ENCODE data around the gene FAT4. TPM values are rescaled to one million over a fixed set of nuclear protein-coding genes. Genes with fewer than 3 reads are reported as not detected.

FAT4 gene
- 2.2 and 4.0 TPM in 2 replicates for total RNA-seq (2014; rRNA removed; shearing (Covaris generic))

GRCh38 chr4:125314676-125315575, at the start of gene FAT4:
Gene FAT4 (plus strand): TSS chr4:125314955. CDS start chr4:125316412, 1,457 bp downstream.
- H3K36me3 ChIP-seq (replicated peaks; ENCODE audit: control insufficient read depth, insufficient read depth, low read length): no peaks in the 10 kb centered on the region
- peaks cover 27% of the 10 kb centered on the region for H3K27me3 ChIP-seq (ENCODE audit: control insufficient read depth, insufficient read depth, low read length)
- H3K4me3 ChIP-seq (ENCODE audit: insufficient read depth, low read depth, low read length): peak within 1 kb of the TSS; percentile 74
- peak; percentile 88 for DNase-seq

- Histone ChIP-seq H3K36me3 (replicated peaks; ENCODE audit: control insufficient read depth, insufficient read depth, low read length) (no peaks in the 10 kb centered on the region), H3K4me3 (ENCODE audit: insufficient read depth, low read depth, low read length) (no peak overlapping the region), H3K27me3 (ENCODE audit: control insufficient read depth, insufficient read depth, low read length) (no peaks in the 10 kb centered on the region; the same call in 1 of the 2 replicates)
- DNase-seq: no peak
Measured at GRCh38 chr4:125265846-125266245, 48.9 kb upstream of the FAT4 start.

GRCh38 chr4:125266901-125267604, 47.7 kb upstream of the FAT4 start:
- no peak for DNase-seq
- Histone ChIP-seq H3K36me3 (replicated peaks; ENCODE audit: control insufficient read depth, insufficient read depth, low read length) (no peaks in the 10 kb centered on the region), H3K27me3 (ENCODE audit: control insufficient read depth, insufficient read depth, low read length) (no peaks in the 10 kb centered on the region; the same call in 1 of the 2 replicates), H3K4me3 (ENCODE audit: insufficient read depth, low read depth, low read length) (no peak overlapping the region)

GRCh38 chr4:125267630-125268029, 47.1 kb upstream of the FAT4 start:
- no peak overlapping the region for H3K4me3 ChIP-seq (ENCODE audit: insufficient read depth, low read depth, low read length)
- no peaks in the 10 kb centered on the region for H3K36me3 ChIP-seq (replicated peaks; ENCODE audit: control insufficient read depth, insufficient read depth, low read length)
- H3K27me3 ChIP-seq (ENCODE audit: control insufficient read depth, insufficient read depth, low read length): no peaks in the 10 kb centered on the region; the same call in 1 of the 2 replicates
- no peak for DNase-seq

- Histone ChIP-seq H3K4me3 (ENCODE audit: insufficient read depth, low read depth, low read length) (no peak overlapping the region), H3K27me3 (ENCODE audit: control insufficient read depth, insufficient read depth, low read length) (no peaks in the 10 kb centered on the region; the same call in 1 of the 2 replicates), H3K36me3 (replicated peaks; ENCODE audit: control insufficient read depth, insufficient read depth, low read length) (no peaks in the 10 kb centered on the region)
- no peak for DNase-seq
Measured at GRCh38 chr4:125268068-125268755, 46.5 kb upstream of the FAT4 start.

GRCh38 chr4:125276811-125277210, 37.9 kb upstream of the FAT4 start:
- Histone ChIP-seq H3K27me3 (ENCODE audit: control insufficient read depth, insufficient read depth, low read length) (no peaks in the 10 kb centered on the region), H3K4me3 (ENCODE audit: insufficient read depth, low read depth, low read length) (no peak overlapping the region), H3K36me3 (replicated peaks; ENCODE audit: control insufficient read depth, insufficient read depth, low read length) (no peaks in the 10 kb centered on the region)
- DNase-seq: no peak

- Histone ChIP-seq H3K27me3 (ENCODE audit: control insufficient read depth, insufficient read depth, low read length) (no peaks in the 10 kb centered on the region), H3K4me3 (ENCODE audit: insufficient read depth, low read depth, low read length) (no peak overlapping the region), H3K36me3 (replicated peaks; ENCODE audit: control insufficient read depth, insufficient read depth, low read length) (no peaks in the 10 kb centered on the region)
- DNase-seq: no peak
Measured at GRCh38 chr4:125277790-125278189, 37.0 kb upstream of the FAT4 start.

GRCh38 chr4:125280892-125281403, 33.8 kb upstream of the FAT4 start:
- DNase-seq: no peak
- no peak overlapping the region for H3K4me3 ChIP-seq (ENCODE audit: insufficient read depth, low read depth, low read length)
- H3K27me3 ChIP-seq (ENCODE audit: control insufficient read depth, insufficient read depth, low read length): no peaks in the 10 kb centered on the region

GRCh38 chr4:125283707-125284279, 31.0 kb upstream of the FAT4 start:
- no peak for DNase-seq
- Histone ChIP-seq H3K4me3 (ENCODE audit: insufficient read depth, low read depth, low read length) (no peak overlapping the region), H3K36me3 (replicated peaks; ENCODE audit: control insufficient read depth, insufficient read depth, low read length) (no peaks in the 10 kb centered on the region), H3K27me3 (ENCODE audit: control insufficient read depth, insufficient read depth, low read length) (no peaks in the 10 kb centered on the region)

More at GRCh38 chr4:125280892-125281403, 33.8 kb upstream of the FAT4 start:
- H3K36me3 ChIP-seq (replicated peaks; ENCODE audit: control insufficient read depth, insufficient read depth, low read length): no peaks in the 10 kb centered on the region

GRCh38 chr4:125297116-125297515, 17.6 kb upstream of the FAT4 start:
- Histone ChIP-seq H3K27me3 (ENCODE audit: control insufficient read depth, insufficient read depth, low read length) (no peaks in the 10 kb centered on the region), H3K36me3 (replicated peaks; ENCODE audit: control insufficient read depth, insufficient read depth, low read length) (no peaks in the 10 kb centered on the region), H3K4me3 (ENCODE audit: insufficient read depth, low read depth, low read length) (no peak overlapping the region)
- no peak for DNase-seq

- no peaks in the 10 kb centered on the region for H3K27me3 ChIP-seq (ENCODE audit: control insufficient read depth, insufficient read depth, low read length)
- no peak overlapping the region for H3K4me3 ChIP-seq (ENCODE audit: insufficient read depth, low read depth, low read length)
- no peaks in the 10 kb centered on the region for H3K36me3 ChIP-seq (replicated peaks; ENCODE audit: control insufficient read depth, insufficient read depth, low read length)
- no peak for DNase-seq
Measured at GRCh38 chr4:125303058-125303457, 11.7 kb upstream of the FAT4 start.

- H3K36me3 ChIP-seq (replicated peaks; ENCODE audit: control insufficient read depth, insufficient read depth, low read length): no peaks in the 10 kb centered on the region
- no peaks in the 10 kb centered on the region for H3K27me3 ChIP-seq (ENCODE audit: control insufficient read depth, insufficient read depth, low read length)
- DNase-seq: no peak
- no peak overlapping the region for H3K4me3 ChIP-seq (ENCODE audit: insufficient read depth, low read depth, low read length)
Measured at GRCh38 chr4:125303821-125304220, 10.9 kb upstream of the FAT4 start.

GRCh38 chr4:125306112-125306511, 8.6 kb upstream of the FAT4 start:
- Histone ChIP-seq H3K36me3 (replicated peaks; ENCODE audit: control insufficient read depth, insufficient read depth, low read length) (no peaks in the 10 kb centered on the region), H3K27me3 (ENCODE audit: control insufficient read depth, insufficient read depth, low read length) (no peaks in the 10 kb centered on the region), H3K4me3 (ENCODE audit: insufficient read depth, low read depth, low read length) (no peak overlapping the region)
- DNase-seq: no peak

GRCh38 chr4:125306533-125306932, 8.2 kb upstream of the FAT4 start:
- Histone ChIP-seq H3K4me3 (ENCODE audit: insufficient read depth, low read depth, low read length) (no peak overlapping the region), H3K36me3 (replicated peaks; ENCODE audit: control insufficient read depth, insufficient read depth, low read length) (no peaks in the 10 kb centered on the region), H3K27me3 (ENCODE audit: control insufficient read depth, insufficient read depth, low read length) (no peaks in the 10 kb centered on the region)
- DNase-seq: no peak

Data from H7 (cell line).